ENCODE measurements around the gene NCL. TPM values are rescaled to one million over a fixed set of nuclear protein-coding genes. Genes with fewer than 3 reads are reported as not detected.

Gene NCL
- total RNA-seq, 1 donor from 2014 or later: 298 TPM

- H3K36me3 Mint-ChIP-seq (ENCODE audit: low read depth): peaks cover 3% of the 10 kb centered on the region
- no peaks in the 10 kb centered on the region for H3K27me3 Mint-ChIP-seq (ENCODE audit: low read depth)
- no peak overlapping the region for H3K27ac Mint-ChIP-seq (ENCODE audit: unreplicated experiment)
- TF ChIP-seq CTCF (IDR thresholded peaks at IDR 0.05): no peak
- no peak for DNase-seq (ENCODE audit: low spot score)
- no peaks in the 10 kb centered on the region for H3K4me1 Mint-ChIP-seq (ENCODE audit: low read depth)
- no peaks in the 10 kb centered on the region for H3K9me3 Mint-ChIP-seq (ENCODE audit: low read depth)
- no peak overlapping the region for H3K4me3 Mint-ChIP-seq (ENCODE audit: unreplicated experiment)
These were observed 38.3 kb upstream of the NCL start for GRCh38 chr2:231502596-231502995.

GRCh38 chr2:231497651-231498050 lies 33.4 kb upstream of the NCL start:
- Mint-ChIP-seq H3K4me1 (ENCODE audit: low read depth) (no peaks in the 10 kb centered on the region), H3K27me3 (ENCODE audit: low read depth) (no peaks in the 10 kb centered on the region), H3K36me3 (ENCODE audit: low read depth) (no peaks in the 10 kb centered on the region), H3K9me3 (ENCODE audit: low read depth) (no peaks in the 10 kb centered on the region), H3K4me3 (ENCODE audit: unreplicated experiment) (no peak overlapping the region), H3K27ac (ENCODE audit: unreplicated experiment) (no peak overlapping the region)
- TF ChIP-seq CTCF (IDR thresholded peaks at IDR 0.05): no peak
- DNase-seq (ENCODE audit: low spot score): no peak

DNA sequence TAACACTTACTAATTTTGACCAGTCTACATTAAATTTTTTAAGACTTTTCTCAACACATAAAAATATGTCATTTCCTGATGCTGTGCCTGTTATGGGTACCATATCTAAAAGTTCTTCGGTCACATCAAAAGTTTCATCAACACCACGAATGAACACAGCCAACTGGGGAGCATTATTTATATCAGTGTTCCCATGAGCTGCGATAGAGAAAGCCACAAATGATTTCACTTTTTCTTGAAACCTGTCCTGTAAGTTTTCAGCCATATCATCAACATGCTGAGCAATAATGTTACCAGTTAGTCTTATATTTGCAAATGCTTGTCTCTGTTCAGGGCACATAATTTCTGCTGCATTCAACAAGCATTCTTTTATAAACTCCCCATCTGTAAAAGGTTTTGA lies 30.4 kb upstream of the NCL start:
- H3K9me3 Mint-ChIP-seq (ENCODE audit: low read depth): no peaks in the 10 kb centered on the region
- no peak overlapping the region for H3K27ac Mint-ChIP-seq (ENCODE audit: unreplicated experiment)
- H3K4me3 Mint-ChIP-seq (ENCODE audit: unreplicated experiment): no peak overlapping the region
- no peak for TF ChIP-seq CTCF (IDR thresholded peaks at IDR 0.05)
- no peaks in the 10 kb centered on the region for H3K36me3 Mint-ChIP-seq (ENCODE audit: low read depth)
- H3K4me1 Mint-ChIP-seq (ENCODE audit: low read depth): no peaks in the 10 kb centered on the region
- DNase-seq (ENCODE audit: low spot score): no peak
- no peaks in the 10 kb centered on the region for H3K27me3 Mint-ChIP-seq (ENCODE audit: low read depth)

- Mint-ChIP-seq H3K4me1 (ENCODE audit: low read depth) (no peaks in the 10 kb centered on the region), H3K27me3 (ENCODE audit: low read depth) (no peaks in the 10 kb centered on the region), H3K9me3 (ENCODE audit: low read depth) (no peaks in the 10 kb centered on the region), H3K4me3 (ENCODE audit: unreplicated experiment) (no peak overlapping the region), H3K27ac (ENCODE audit: unreplicated experiment) (no peak overlapping the region), H3K36me3 (ENCODE audit: low read depth) (no peaks in the 10 kb centered on the region)
- DNase-seq (ENCODE audit: low spot score): no peak
- no peak for TF ChIP-seq CTCF (IDR thresholded peaks at IDR 0.05)
These were observed 26.5 kb upstream of the NCL start for GRCh38 chr2:231490801-231491200.

DNA sequence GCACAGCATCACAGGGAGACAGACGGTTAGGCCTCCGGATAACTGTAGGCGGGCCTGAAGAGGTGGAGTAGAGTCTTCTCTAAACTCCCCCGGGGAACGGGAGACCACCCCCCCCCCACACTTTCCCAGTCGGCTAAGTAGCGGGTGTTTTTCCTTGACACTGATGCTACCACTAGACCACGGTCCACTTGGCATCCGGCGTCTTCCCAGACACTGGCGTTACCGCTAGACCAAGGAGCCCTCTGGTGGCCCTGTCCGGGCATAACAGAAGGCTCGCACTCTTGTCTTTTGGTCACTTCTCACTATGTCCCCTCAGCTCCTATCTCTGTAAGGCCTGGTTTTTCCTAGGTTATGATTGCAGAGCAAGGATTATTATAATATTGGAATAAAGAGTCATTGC lies 25.7 kb upstream of the NCL start:
- TF ChIP-seq CTCF (IDR thresholded peaks at IDR 0.05): peak; percentile 54
- no peak for DNase-seq (ENCODE audit: low spot score)
- H3K4me1 Mint-ChIP-seq (ENCODE audit: low read depth): no peaks in the 10 kb centered on the region
- no peaks in the 10 kb centered on the region for H3K27me3 Mint-ChIP-seq (ENCODE audit: low read depth)
- H3K36me3 Mint-ChIP-seq (ENCODE audit: low read depth): no peaks in the 10 kb centered on the region
- no peak overlapping the region for H3K27ac Mint-ChIP-seq (ENCODE audit: unreplicated experiment)
- no peak overlapping the region for H3K4me3 Mint-ChIP-seq (ENCODE audit: unreplicated experiment)
- H3K9me3 Mint-ChIP-seq (ENCODE audit: low read depth): no peaks in the 10 kb centered on the region

All from chondrocyte (in vitro differentiated cells).